Left kidney (tissue), 8 donors: ENCODE data around the gene TMEM8B. TPM values are rescaled to one million over a fixed set of nuclear protein-coding genes. Genes with fewer than 3 reads are reported as not detected.

ENCODE experiments used
- DNase-seq: peaks from one replicate; pipeline ENCODE4 v3.0.0-alpha.2; 2013
- long read RNA-seq, 8 donors: transcript quantifications; one replicate each; lab custom pipeline, GENCODE V29; 2026
- polyA plus RNA-seq: library from polyadenylated mRNA; unstranded; fragments of 120-200 nt; gene quantifications from one replicate; pipeline ENCODE4 v1.2.1, GENCODE V29; 2013; ENCODE audit not compliant: insufficient read length

Gene TMEM8B
- polyA plus RNA-seq = 27.7 TPM
- long read RNA-seq, donor 1, full-length matches to known transcripts = 1 of 17 reads
- long read RNA-seq, donor 1, partial matches to known transcripts = 16 of 17 reads
- long read RNA-seq, donor 1, other reads (novel, unspliced or antisense) = 0 of 17 reads
- long read RNA-seq, donor 2, partial matches to known transcripts = 7 of 7 reads
- long read RNA-seq, donor 2, other reads (novel, unspliced or antisense) = 0 of 7 reads
- long read RNA-seq, donor 3, partial matches to known transcripts = 72 of 125 reads
- long read RNA-seq, donor 3, other reads (novel, unspliced or antisense) = 53 of 125 reads
- long read RNA-seq, donor 4 = 0 reads
- long read RNA-seq, donor 5, full-length matches to known transcripts = 2 of 2 reads
- long read RNA-seq, donor 5, partial matches to known transcripts = 0 of 2 reads
- long read RNA-seq, donor 5, other reads (novel, unspliced or antisense) = 0 of 2 reads
- long read RNA-seq, donor 6 = 0 reads
- long read RNA-seq, donor 7, full-length matches to known transcripts = 1 of 1 reads
- long read RNA-seq, donor 7, partial matches to known transcripts = 0 of 1 reads
- long read RNA-seq, donor 7, other reads (novel, unspliced or antisense) = 0 of 1 reads
- long read RNA-seq, donor 8 = 0 reads

GRCh38 chr9:35829084-35829763 lies at the start of gene TMEM8B:
TMEM8B (plus strand) TSS chr9:35829228; CDS start chr9:35829448, 220 bp downstream.
- peak; percentile 94 for DNase-seq

GRCh38 chr9:35781066-35781465 lies 48.0 kb upstream of the TMEM8B start:
- DNase-seq = no peak

DNA sequence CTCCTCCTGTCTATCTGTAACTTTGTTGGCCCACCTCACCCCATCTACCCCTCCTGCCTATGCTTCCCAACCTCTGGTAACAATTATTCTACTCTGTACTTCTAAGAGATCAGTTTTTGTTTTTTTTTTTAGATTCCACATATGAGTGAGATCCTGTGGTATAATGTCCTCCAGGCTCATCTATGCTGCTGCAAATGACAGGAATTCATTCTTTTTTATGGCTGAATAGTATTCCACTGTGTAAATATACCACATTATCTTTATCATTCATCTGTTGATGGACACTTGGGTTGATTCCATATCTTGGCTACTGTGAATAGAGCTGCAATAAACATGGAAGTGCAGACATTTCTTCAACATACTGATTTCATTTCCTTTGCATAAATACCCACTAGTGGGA lies 45.6 kb upstream of the TMEM8B start:
- DNase-seq = no peak

DNA sequence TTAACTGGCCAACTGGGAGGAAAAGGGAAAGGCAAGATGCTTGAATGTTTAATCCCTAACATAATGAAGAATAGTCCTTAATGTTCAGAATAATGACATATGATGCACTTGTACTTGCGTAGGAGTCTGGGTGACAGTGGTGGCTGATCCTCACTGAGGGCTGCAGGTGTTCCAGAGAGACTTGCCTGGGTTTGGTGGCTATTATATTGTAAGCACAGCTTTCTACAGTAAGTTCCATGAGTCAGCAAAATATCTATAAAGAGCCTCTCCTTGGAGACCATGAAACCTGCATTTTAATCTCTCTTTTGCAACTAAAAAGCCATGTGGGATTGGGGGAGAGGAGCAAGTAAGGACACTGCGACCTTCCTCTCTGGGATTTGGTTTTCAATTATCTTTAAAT lies 39.5 kb upstream of the TMEM8B start:
- no peak for DNase-seq

DNA sequence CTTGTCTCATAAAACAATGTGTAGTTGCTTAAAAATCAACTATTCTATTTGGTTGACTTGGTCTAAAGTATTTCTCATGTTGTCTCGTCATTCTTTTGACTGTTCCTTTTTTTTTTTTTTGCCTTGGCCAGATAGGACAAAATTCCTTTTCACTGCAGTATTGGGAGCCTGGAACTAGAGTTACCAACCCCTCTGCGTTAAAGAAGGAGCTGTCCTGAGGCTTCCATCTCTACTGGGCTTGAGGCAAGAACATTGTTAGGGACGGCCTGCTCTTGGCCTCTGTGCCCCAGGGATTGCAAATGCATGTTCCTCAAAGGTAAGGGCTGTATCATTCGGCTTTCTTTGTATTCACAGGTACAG lies 39.0 kb upstream of the TMEM8B start:
- no peak for DNase-seq

GRCh38 chr9:35790385-35791296 lies 38.4 kb upstream of the TMEM8B start:
- DNase-seq = peak; percentile 87

GRCh38 chr9:35791297-35791921 lies 37.6 kb upstream of the TMEM8B start, which contains the start of gene NPR2:
NPR2 (plus strand) TSS chr9:35791591; CDS start chr9:35792409, 818 bp downstream.
- DNase-seq = no peak

- no peak for DNase-seq
Observed at GRCh38 chr9:35792024-35792813, 36.8 kb upstream of the TMEM8B start.

GRCh38 chr9:35792826-35793225 lies 36.2 kb upstream of the TMEM8B start:
- no peak for DNase-seq

- no peak for DNase-seq
Observed at GRCh38 chr9:35793461-35793860, 35.6 kb upstream of the TMEM8B start.

GRCh38 chr9:35795695-35796094 lies 33.3 kb upstream of the TMEM8B start:
- DNase-seq = no peak

DNA sequence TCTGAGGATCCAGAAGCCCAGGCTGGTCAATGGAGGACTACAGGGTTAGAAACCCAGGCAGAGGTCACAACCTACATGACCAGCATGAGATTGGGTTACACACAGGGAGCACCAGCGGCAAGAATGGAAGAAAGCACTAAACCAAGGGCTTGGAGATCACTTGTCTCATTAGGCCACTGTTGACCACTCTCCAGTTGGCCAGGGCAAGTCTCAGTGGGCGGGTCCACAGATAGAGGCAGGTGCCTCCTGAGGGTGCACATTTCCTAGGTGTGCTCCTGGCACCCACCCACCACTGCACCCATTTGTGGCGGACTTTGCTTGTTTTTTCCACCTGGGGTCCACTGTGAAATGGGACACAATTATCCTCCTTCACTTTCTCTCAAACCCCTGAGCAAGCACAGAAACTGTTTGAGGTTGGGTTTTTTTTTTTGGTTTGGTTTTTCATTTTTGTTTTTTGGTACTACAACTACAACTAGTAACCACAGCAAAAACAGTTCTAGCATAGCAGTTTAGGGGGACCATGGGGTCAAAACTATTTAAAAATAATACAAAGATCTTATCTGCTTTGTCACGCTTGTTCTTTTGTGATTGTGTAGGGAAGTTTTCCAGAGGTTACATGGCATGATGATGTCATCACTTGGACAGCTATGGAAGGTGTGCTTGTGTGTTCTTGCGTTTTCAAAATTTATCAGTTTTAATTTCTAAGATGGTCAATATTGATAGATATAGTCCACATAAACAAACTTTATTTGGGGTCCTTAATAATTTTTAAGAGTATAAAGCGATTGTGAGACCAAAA lies 31.5 kb upstream of the TMEM8B start:
- DNase-seq = no peak

GRCh38 chr9:35798658-35799374 lies 30.2 kb upstream of the TMEM8B start:
- DNase-seq = no peak

DNA sequence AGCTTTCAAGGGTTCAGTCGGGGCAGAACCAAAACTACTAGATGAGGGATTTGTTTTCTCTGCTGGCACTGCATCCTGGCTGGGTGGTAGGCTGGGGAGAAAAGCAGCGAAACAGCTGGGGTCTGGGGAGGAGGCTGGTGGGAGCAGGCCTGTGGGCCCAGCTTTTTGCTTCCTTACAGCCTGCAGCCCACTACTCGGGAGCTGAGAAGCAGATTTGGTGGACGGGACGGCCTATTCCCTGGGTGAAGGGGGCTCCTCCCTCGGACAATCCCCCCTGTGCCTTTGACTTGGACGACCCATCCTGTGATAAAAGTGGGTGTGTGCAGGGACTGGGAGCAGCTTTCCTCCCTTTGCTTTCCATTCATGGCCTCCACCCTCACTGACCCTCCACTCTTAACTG lies 28.5 kb upstream of the TMEM8B start:
- no peak for DNase-seq

GRCh38 chr9:35801328-35802128 lies 27.5 kb upstream of the TMEM8B start:
- DNase-seq = no peak

GRCh38 chr9:35806101-35806500 lies 22.9 kb upstream of the TMEM8B start:
- DNase-seq = no peak

DNA sequence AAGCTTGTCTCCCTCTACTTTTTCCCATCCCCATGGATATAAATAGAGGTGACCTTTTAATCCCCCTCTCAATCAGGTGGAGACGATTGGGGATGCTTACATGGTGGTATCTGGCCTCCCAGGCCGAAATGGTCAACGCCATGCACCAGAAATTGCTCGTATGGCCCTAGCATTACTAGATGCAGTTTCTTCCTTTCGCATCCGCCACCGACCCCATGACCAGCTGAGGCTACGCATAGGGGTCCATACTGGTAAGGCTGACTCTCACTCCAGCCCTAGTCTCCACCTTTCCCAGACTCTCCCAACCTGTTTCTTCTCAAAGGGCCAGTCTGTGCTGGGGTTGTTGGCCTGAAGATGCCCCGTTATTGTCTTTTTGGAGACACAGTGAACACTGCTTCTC lies 20.6 kb upstream of the TMEM8B start:
- no peak for DNase-seq

DNA sequence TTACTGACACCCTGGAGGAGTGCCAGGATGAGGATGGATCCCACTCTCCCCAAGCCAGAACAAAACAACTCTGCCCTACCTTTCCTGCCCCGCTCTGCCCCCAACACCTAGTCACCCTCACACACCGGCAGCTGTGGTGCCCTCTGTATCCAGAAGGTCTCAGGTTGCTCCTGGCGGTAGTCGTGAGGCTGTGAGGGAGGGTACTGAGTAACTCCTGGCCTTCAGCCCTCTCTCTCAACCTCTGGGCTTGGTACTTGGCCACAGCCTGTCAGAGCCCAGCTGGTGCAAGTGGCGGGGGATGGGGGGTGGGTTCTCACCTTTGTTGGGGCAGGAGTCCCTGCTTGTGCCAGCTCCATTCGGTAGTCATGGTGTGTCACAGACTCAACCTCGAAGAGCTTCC lies 18.9 kb upstream of the TMEM8B start:
- no peak for DNase-seq
